Cardiac fibroblast (primary cell): ENCODE results near the gene CCDC24.

ENCODE experiments used
- DNase-seq, 2 donors: peaks; one replicate each; pipeline versions ENCODE4 v3.0.0 to v3.0.0-alpha.2; 2010; ENCODE audit warnings: low read depth in 2 of 2
- H3K4me3 ChIP-seq, 2 donors: replicated peaks in 1 of 2; 1 replicate in 1 of 2; 2 replicates in 1 of 2; pipeline ENCODE4 v1.5.1; 2011; ENCODE audit warnings: low read depth in 2 of 2, low read length in 2 of 2, mild to moderate bottlenecking in 2 of 2, moderate library complexity in 1 of 2
- CTCF ChIP-seq: IDR thresholded peaks from one replicate; pipeline ENCODE4 v1.5.1; 2011; ENCODE audit warnings: low read depth, mild to moderate bottlenecking, low read length, inconsistent platforms

Gene CCDC24

GRCh38 chr1:43996733-43997115 is 5.3 kb downstream of the CCDC24 start:
- H3K4me3 ChIP-seq, result no peak overlapping the region
- no peak for DNase-seq
- no peak for TF ChIP-seq CTCF

GRCh38 chr1:43997295-43997999 is 6.0 kb downstream of the CCDC24 start:
- no peak overlapping the region for H3K4me3 ChIP-seq
- DNase-seq, result no peak
- no peak for TF ChIP-seq CTCF

- H3K4me3 ChIP-seq, result no peak overlapping the region
- no peak for TF ChIP-seq CTCF
- DNase-seq, result no peak
These were observed 6.6 kb downstream of the CCDC24 start for GRCh38 chr1:43998000-43998378.

GRCh38 chr1:43999455-43999854 is 8.1 kb downstream of the CCDC24 start:
- DNase-seq, result no peak
- no peak overlapping the region for H3K4me3 ChIP-seq
- TF ChIP-seq CTCF, result no peak

- no peak for DNase-seq
- no peak overlapping the region for H3K4me3 ChIP-seq
- no peak for TF ChIP-seq CTCF
These were observed 8.8 kb downstream of the CCDC24 start for GRCh38 chr1:44000122-44000665.

GRCh38 chr1:44002165-44002564 is 10.8 kb downstream of the CCDC24 start:
- DNase-seq, result no peak
- no peak for TF ChIP-seq CTCF

More at GRCh38 chr1:44002165-44002564, 10.8 kb downstream of the CCDC24 start:
- no peak overlapping the region for H3K4me3 ChIP-seq
